Activated naive CD8-positive, alpha-beta T cell treated with anti-CD3 and anti-CD28 coated beads, Interleukin-2, amount 10 ng/mL, durations not matched to agents 7 days and 5 days (primary cell): ENCODE measurements around the gene ENTHD1. TPM values are rescaled to one million over a fixed set of nuclear protein-coding genes. Genes with fewer than 3 reads are reported as not detected.

Source experiments
- ATAC-seq: fragments of 150-1000 bp; cut with Tn5 transposase; one replicate; pipeline ENCODE4 v1.10.0; 2021; ENCODE audit warnings: low read depth, moderate library complexity
- POLR2A ChIA-PET: fragments of 350-600 bp; sonication (Branson Sonifier 250); formaldehyde crosslinking; loops from one replicate; lab custom pipeline; 2021; ENCODE audit warnings: antibody characterized with exemption; lab: Charles Lee
- DNase-seq: peaks from one replicate; pipeline ENCODE4 v3.0.0; 2021
- H3K27ac Mint-ChIP-seq: one replicate; pipeline ENCODE4 v1.8.0; 2022; ENCODE audit warnings: mild to moderate bottlenecking, mixed read lengths
- H3K27me3 Mint-ChIP-seq: one replicate; pipeline ENCODE4 v1.8.0; 2022; ENCODE audit warnings: mild to moderate bottlenecking, moderate library complexity, mixed read lengths
- H3K36me3 Mint-ChIP-seq: one replicate; pipeline ENCODE4 v1.8.0; 2021; ENCODE audit warnings: mild to moderate bottlenecking, mixed read lengths
- H3K4me1 Mint-ChIP-seq: one replicate; pipeline ENCODE4 v1.8.0; 2021; ENCODE audit warnings: mixed read lengths
- H3K4me3 Mint-ChIP-seq: one replicate; pipeline ENCODE4 v1.8.0; 2022; ENCODE audit warnings: mild to moderate bottlenecking, moderate library complexity, mixed read lengths
- H3K9me3 Mint-ChIP-seq: one replicate; pipeline ENCODE4 v1.8.0; 2021; ENCODE audit warnings: mixed read lengths
- total RNA-seq, 2 experiments: library from RNA; stranded (reverse); gene quantifications; one replicate each; pipeline ENCODE4 v1.2.3, GENCODE V29; 2021

The ENTHD1 gene
- total RNA-seq, 2 experiments from 2014 or later = 0.11 to 0.34 TPM

GRCh38 chr22:39920134-39920743, 26.7 kb upstream of the ENTHD1 start:
- peaks cover 46% of the 10 kb centered on the region for H3K36me3 Mint-ChIP-seq
- H3K27me3 Mint-ChIP-seq = no peaks in the 10 kb centered on the region
- DNase-seq (no peak), ATAC-seq (peak; percentile 49)
- H3K4me1 Mint-ChIP-seq = peaks cover 78% of the 10 kb centered on the region
- H3K9me3 Mint-ChIP-seq = no peaks in the 10 kb centered on the region
- POLR2A ChIA-PET = interaction anchor here (0.5 to 11.8 kb wide), 11 partner anchors 9 to 436 kb away, joined by 3 to 543 read pairs (median 8); partner anchors contain the start of gene GRAP2
- H3K27ac Mint-ChIP-seq = peak overlapping the region; percentile 97
- peak overlapping the region; percentile 89 for H3K4me3 Mint-ChIP-seq

GRCh38 chr22:39917776-39918495, 24.4 kb upstream of the ENTHD1 start:
- POLR2A ChIA-PET = interaction anchor here (1.6 to 17.3 kb wide), 6 partner anchors 8 to 144 kb away, joined by 4 to 543 read pairs (median 42); partner anchors contain the start of gene GRAP2
- ATAC-seq = no peak
- H3K27me3 Mint-ChIP-seq = no peaks in the 10 kb centered on the region
- no peak for DNase-seq
- peaks cover 80% of the 10 kb centered on the region for H3K4me1 Mint-ChIP-seq
- peak overlapping the region; percentile 99 for H3K4me3 Mint-ChIP-seq
- H3K9me3 Mint-ChIP-seq = no peaks in the 10 kb centered on the region
- peak overlapping the region; percentile 96 for H3K27ac Mint-ChIP-seq
- peaks cover 48% of the 10 kb centered on the region for H3K36me3 Mint-ChIP-seq

GRCh38 chr22:39917197-39917643, 23.7 kb upstream of the ENTHD1 start:
- H3K9me3 Mint-ChIP-seq = no peaks in the 10 kb centered on the region
- H3K27ac Mint-ChIP-seq = peak overlapping the region; percentile 96
- POLR2A ChIA-PET = interaction anchor here (1.6 to 17.3 kb wide), 6 partner anchors 9 to 143 kb away, joined by 4 to 543 read pairs (median 42); partner anchors contain the start of gene GRAP2
- no peaks in the 10 kb centered on the region for H3K27me3 Mint-ChIP-seq
- no peak for DNase-seq
- H3K4me1 Mint-ChIP-seq = peaks cover 83% of the 10 kb centered on the region
- H3K36me3 Mint-ChIP-seq = peaks cover 49% of the 10 kb centered on the region
- no peak for ATAC-seq
- peak overlapping the region; percentile 99 for H3K4me3 Mint-ChIP-seq

GRCh38 chr22:39916496-39916895, 22.9 kb upstream of the ENTHD1 start:
- no peaks in the 10 kb centered on the region for H3K27me3 Mint-ChIP-seq
- peak overlapping the region; percentile 99 for H3K4me3 Mint-ChIP-seq
- POLR2A ChIA-PET = interaction anchor here (1.0 to 17.3 kb wide), 7 partner anchors 9 to 143 kb away, joined by 3 to 543 read pairs (median 22); partner anchors contain the start of gene GRAP2
- H3K27ac Mint-ChIP-seq = peak overlapping the region; percentile 96
- peaks cover 85% of the 10 kb centered on the region for H3K4me1 Mint-ChIP-seq
- peaks cover 49% of the 10 kb centered on the region for H3K36me3 Mint-ChIP-seq
- ATAC-seq (no peak), DNase-seq (no peak)
- H3K9me3 Mint-ChIP-seq = no peaks in the 10 kb centered on the region

GRCh38 chr22:39915295-39915726, 21.8 kb upstream of the ENTHD1 start:
- Mint-ChIP-seq H3K27ac (peak overlapping the region; percentile 96), H3K4me1 (peaks cover 84% of the 10 kb centered on the region), H3K36me3 (peaks cover 49% of the 10 kb centered on the region), H3K4me3 (peak overlapping the region; percentile 99), H3K27me3 (no peaks in the 10 kb centered on the region), H3K9me3 (no peaks in the 10 kb centered on the region)
- POLR2A ChIA-PET = interaction anchor here (0.6 to 17.3 kb wide), 8 partner anchors 9 to 142 kb away, joined by 3 to 543 read pairs (median 17); partner anchors contain the start of gene GRAP2
- no peak for DNase-seq
- no peak for ATAC-seq

- no peaks in the 10 kb centered on the region for H3K27me3 Mint-ChIP-seq
- peak overlapping the region; percentile 99 for H3K4me3 Mint-ChIP-seq
- no peaks in the 10 kb centered on the region for H3K9me3 Mint-ChIP-seq
- ATAC-seq = no peak
- H3K4me1 Mint-ChIP-seq = peaks cover 82% of the 10 kb centered on the region
- no peak for DNase-seq
- POLR2A ChIA-PET = interaction anchor here (0.6 to 17.3 kb wide), 5 partner anchors 8 to 136 kb away, joined by 3 to 543 read pairs (median 63); partner anchors contain the start of gene GRAP2
- peaks cover 47% of the 10 kb centered on the region for H3K36me3 Mint-ChIP-seq
- peak overlapping the region; percentile 96 for H3K27ac Mint-ChIP-seq
Measured at GRCh38 chr22:39914584-39914983, 21.0 kb upstream of the ENTHD1 start.

- DNase-seq = no peak
Measured at GRCh38 chr22:39913886-39914285, 20.3 kb upstream of the ENTHD1 start.

GRCh38 chr22:39913321-39913720, 19.8 kb upstream of the ENTHD1 start:
- DNase-seq = no peak
- ATAC-seq = no peak
- Mint-ChIP-seq H3K36me3 (peaks cover 51% of the 10 kb centered on the region), H3K9me3 (no peaks in the 10 kb centered on the region), H3K4me1 (peaks cover 90% of the 10 kb centered on the region), H3K27ac (peak overlapping the region; percentile 96), H3K27me3 (no peaks in the 10 kb centered on the region), H3K4me3 (peak overlapping the region; percentile 99)
- POLR2A ChIA-PET = interaction anchor here (0.8 to 17.3 kb wide), 5 partner anchors 7 to 22 kb away, joined by 3 to 543 read pairs (median 63); partner anchors contain the start of gene GRAP2

More at GRCh38 chr22:39913886-39914285, 20.3 kb upstream of the ENTHD1 start:
- no peak for ATAC-seq
- no peaks in the 10 kb centered on the region for H3K27me3 Mint-ChIP-seq
- POLR2A ChIA-PET = interaction anchor here (1.5 to 17.3 kb wide), 5 partner anchors 8 to 19 kb away, joined by 3 to 543 read pairs (median 63); partner anchors contain the start of gene GRAP2
- peak overlapping the region; percentile 99 for H3K4me3 Mint-ChIP-seq
- no peaks in the 10 kb centered on the region for H3K9me3 Mint-ChIP-seq
- H3K27ac Mint-ChIP-seq = peak overlapping the region; percentile 96
- H3K36me3 Mint-ChIP-seq = peaks cover 46% of the 10 kb centered on the region
- peaks cover 85% of the 10 kb centered on the region for H3K4me1 Mint-ChIP-seq

- Mint-ChIP-seq H3K27me3 (no peaks in the 10 kb centered on the region), H3K4me3 (peak overlapping the region; percentile 99), H3K36me3 (peaks cover 45% of the 10 kb centered on the region), H3K9me3 (no peaks in the 10 kb centered on the region), H3K4me1 (peaks cover 78% of the 10 kb centered on the region), H3K27ac (peak overlapping the region; percentile 96)
- DNase-seq (no peak), ATAC-seq (no peak)
- POLR2A ChIA-PET = interaction anchor here (0.6 to 17.3 kb wide), 8 partner anchors 8 to 49 kb away, joined by 3 to 543 read pairs (median 6); partner anchors contain the start of gene GRAP2
Measured at GRCh38 chr22:39910876-39911613, 17.5 kb upstream of the ENTHD1 start.

GRCh38 chr22:39908737-39909136, 15.2 kb upstream of the ENTHD1 start:
- Mint-ChIP-seq H3K4me3 (peak overlapping the region; percentile 99), H3K27ac (peak overlapping the region; percentile 96), H3K4me1 (peaks cover 65% of the 10 kb centered on the region), H3K27me3 (no peaks in the 10 kb centered on the region), H3K9me3 (no peaks in the 10 kb centered on the region), H3K36me3 (peaks cover 50% of the 10 kb centered on the region)
- DNase-seq (no peak), ATAC-seq (peak; percentile 45)
- POLR2A ChIA-PET = interaction anchor here (1.0 to 17.3 kb wide), 9 partner anchors 7 to 136 kb away, joined by 3 to 543 read pairs (median 8); no protein-coding TSS in a partner anchor

- no peaks in the 10 kb centered on the region for H3K9me3 Mint-ChIP-seq
- peak overlapping the region; percentile 99 for H3K4me3 Mint-ChIP-seq
- peak overlapping the region; percentile 96 for H3K27ac Mint-ChIP-seq
- ATAC-seq = no peak
- POLR2A ChIA-PET = interaction anchor here (1.0 to 17.3 kb wide), 8 partner anchors 8 to 136 kb away, joined by 3 to 543 read pairs (median 14); no protein-coding TSS in a partner anchor
- DNase-seq = no peak
- no peaks in the 10 kb centered on the region for H3K27me3 Mint-ChIP-seq
- peaks cover 59% of the 10 kb centered on the region for H3K4me1 Mint-ChIP-seq
- H3K36me3 Mint-ChIP-seq = peaks cover 55% of the 10 kb centered on the region
Measured at GRCh38 chr22:39908136-39908535, 14.6 kb upstream of the ENTHD1 start.

- peak; percentile 10 for ATAC-seq
- peak; percentile 54 for DNase-seq
- Mint-ChIP-seq H3K36me3 (peaks cover 58% of the 10 kb centered on the region), H3K27me3 (no peaks in the 10 kb centered on the region), H3K4me1 (peaks cover 55% of the 10 kb centered on the region), H3K4me3 (peak overlapping the region; percentile 99), H3K9me3 (no peaks in the 10 kb centered on the region), H3K27ac (peak overlapping the region; percentile 96)
- POLR2A ChIA-PET = interaction anchor here (0.8 to 17.3 kb wide), 9 partner anchors 8 to 137 kb away, joined by 3 to 543 read pairs (median 8); no protein-coding TSS in a partner anchor
Measured at GRCh38 chr22:39907605-39908097, 14.1 kb upstream of the ENTHD1 start.
